HepG2 (cell line): ENCODE data around the gene TAF8. TPM values are rescaled to one million over a fixed set of nuclear protein-coding genes. Genes with fewer than 3 reads are reported as not detected.

Source experiments
- ATAD3A ChIP-seq: sonication (generic); formaldehyde crosslinking; IDR thresholded peaks from 2 replicates; pipeline ENCODE4 v1.4.0; 2020; ENCODE audit warnings: missing genetic modification reagents
- CCDC6 ChIP-seq: sonication (generic); formaldehyde crosslinking; IDR thresholded peaks from 2 replicates; pipeline ENCODE4 v1.8.1; 2022; ENCODE audit warnings: mild to moderate bottlenecking, missing genetic modification reagents, moderate library complexity
- JUND ChIP-seq: sonication (generic); formaldehyde crosslinking; IDR thresholded peaks from 2 replicates; pipeline ENCODE4 v1.8.0; 2022; ENCODE audit warnings: mild to moderate bottlenecking, missing genetic modification reagents
- NCOA2 ChIP-seq: sonication (generic); formaldehyde crosslinking; IDR thresholded peaks from 2 replicates; pipeline ENCODE4 v1.8.0; 2022; ENCODE audit warnings: inconsistent platforms
- NFE2L2 ChIP-seq: fragments of 150-350 bp; IDR thresholded peaks from 2 replicates; pipeline ENCODE4 v1.6.1; 2014; ENCODE audit warnings: low read length
- PCBP2 ChIP-seq: fragments of 200-400 bp; formaldehyde crosslinking; optimal IDR thresholded peaks from 2 replicates; pipeline ENCODE3; 2018; ENCODE audit warnings: low read length, low read depth; ENCODE audit not compliant: poor library complexity, severe bottlenecking
- SALL2 ChIP-seq: sonication (generic); formaldehyde crosslinking; IDR thresholded peaks from 2 replicates; pipeline ENCODE4 v1.8.1; 2023; ENCODE audit warnings: mild to moderate bottlenecking, missing genetic modification reagents, inconsistent platforms
- SMAD3 ChIP-seq: sonication (generic); formaldehyde crosslinking; IDR thresholded peaks from 2 replicates; pipeline ENCODE4 v1.4.0; 2020; ENCODE audit warnings: missing genetic modification reagents
- SMYD3 ChIP-seq: sonication (generic); formaldehyde crosslinking; IDR thresholded peaks from 2 replicates; pipeline ENCODE4 v1.8.1; 2023; ENCODE audit warnings: mild to moderate bottlenecking, missing genetic modification reagents
- SRSF4 ChIP-seq: fragments of 200-400 bp; formaldehyde crosslinking; IDR thresholded peaks from one replicate; pipeline ENCODE4 v1.6.1; 2018; ENCODE audit warnings: mild to moderate bottlenecking, low read depth, low read length, moderate library complexity; ENCODE audit not compliant: poor library complexity, severe bottlenecking
- TAF15 ChIP-seq: fragments of 200-400 bp; formaldehyde crosslinking; IDR thresholded peaks from one replicate; pipeline ENCODE4 v1.6.1; 2018; ENCODE audit warnings: mild to moderate bottlenecking, low read depth, low read length; ENCODE audit not compliant: poor library complexity, severe bottlenecking
- WIZ ChIP-seq: sonication (generic); formaldehyde crosslinking; IDR thresholded peaks from 2 replicates; pipeline ENCODE4 v1.5.1; 2020; ENCODE audit warnings: mild to moderate bottlenecking, missing genetic modification reagents
- ZNF546 ChIP-seq: sonication (generic); formaldehyde crosslinking; conservative IDR thresholded peaks from 2 replicates; pipeline ENCODE4 v1.8.1; 2023; ENCODE audit warnings: mild to moderate bottlenecking, missing genetic modification reagents
- ZNF747 ChIP-seq: sonication (generic); formaldehyde crosslinking; IDR thresholded peaks from 2 replicates; pipeline ENCODE4 v1.8.1; 2023; ENCODE audit warnings: missing genetic modification reagents, mild to moderate bottlenecking, borderline replicate concordance
- ZNF780A ChIP-seq: sonication (generic); formaldehyde crosslinking; IDR thresholded peaks from 2 replicates; pipeline ENCODE4 v1.8.0; 2022; ENCODE audit warnings: mild to moderate bottlenecking, missing genetic modification reagents, moderate library complexity
- polyA plus RNA-seq, 8 experiments: library from polyadenylated mRNA; depleted of rRNA in 3 of 8; stranded (reverse) in 7 of 8; unstranded in 1 of 8; fragments of >200 nt; fragmentation: Illumina TruSeq in 4 of 8; extraction: Trizol in 4 of 8; gene quantifications; 2 replicates each; pipeline versions ENCODE4 v1.2.1 to v1.2.3, GENCODE V29; 2011 to 2016; ENCODE audit warnings: low read depth in 4 of 8, missing spikeins in 1 of 8, mixed read lengths in 1 of 8; ENCODE audit not compliant: insufficient read depth in 1 of 8
- total RNA-seq, 5 experiments: library from RNA; depleted of rRNA; stranded (reverse); fragments of >200 nt; fragmentation: Illumina TruSeq; extraction: Trizol; gene quantifications; 2 replicates each; pipeline ENCODE4 v1.2.3, GENCODE V29; 2016; ENCODE audit warnings: low read depth in 1 of 5
- TF ChIP-seq, protein P1 (sequence below): sonication (generic); formaldehyde crosslinking; IDR thresholded peaks from 2 replicates; pipeline ENCODE4 v1.4.0; 2020; ENCODE audit warnings: missing genetic modification reagents
- TF ChIP-seq, protein P2 (sequence below): sonication (generic); formaldehyde crosslinking; IDR thresholded peaks from 2 replicates; pipeline ENCODE4 v1.5.0; 2020; ENCODE audit warnings: missing genetic modification reagents
- TF ChIP-seq, protein P3 (sequence below): IDR thresholded peaks from 2 replicates; pipeline ENCODE4 v1.6.1; 2016; ENCODE audit warnings: low read depth, missing genetic modification reagents, missing compliant biosample characterization
- TF ChIP-seq, protein P4 (sequence below): sonication (generic); formaldehyde crosslinking; IDR thresholded peaks from 2 replicates; pipeline ENCODE4 v1.9.0; 2021; ENCODE audit warnings: missing genetic modification reagents, mild to moderate bottlenecking, borderline replicate concordance

TAF8 gene
- total and polyA plus RNA-seq, 2 of the 13 experiments (the other 11 are each of a cell fraction or from before 2014, with no cell fraction given), result 25.2 to 25.8 TPM

DNA sequence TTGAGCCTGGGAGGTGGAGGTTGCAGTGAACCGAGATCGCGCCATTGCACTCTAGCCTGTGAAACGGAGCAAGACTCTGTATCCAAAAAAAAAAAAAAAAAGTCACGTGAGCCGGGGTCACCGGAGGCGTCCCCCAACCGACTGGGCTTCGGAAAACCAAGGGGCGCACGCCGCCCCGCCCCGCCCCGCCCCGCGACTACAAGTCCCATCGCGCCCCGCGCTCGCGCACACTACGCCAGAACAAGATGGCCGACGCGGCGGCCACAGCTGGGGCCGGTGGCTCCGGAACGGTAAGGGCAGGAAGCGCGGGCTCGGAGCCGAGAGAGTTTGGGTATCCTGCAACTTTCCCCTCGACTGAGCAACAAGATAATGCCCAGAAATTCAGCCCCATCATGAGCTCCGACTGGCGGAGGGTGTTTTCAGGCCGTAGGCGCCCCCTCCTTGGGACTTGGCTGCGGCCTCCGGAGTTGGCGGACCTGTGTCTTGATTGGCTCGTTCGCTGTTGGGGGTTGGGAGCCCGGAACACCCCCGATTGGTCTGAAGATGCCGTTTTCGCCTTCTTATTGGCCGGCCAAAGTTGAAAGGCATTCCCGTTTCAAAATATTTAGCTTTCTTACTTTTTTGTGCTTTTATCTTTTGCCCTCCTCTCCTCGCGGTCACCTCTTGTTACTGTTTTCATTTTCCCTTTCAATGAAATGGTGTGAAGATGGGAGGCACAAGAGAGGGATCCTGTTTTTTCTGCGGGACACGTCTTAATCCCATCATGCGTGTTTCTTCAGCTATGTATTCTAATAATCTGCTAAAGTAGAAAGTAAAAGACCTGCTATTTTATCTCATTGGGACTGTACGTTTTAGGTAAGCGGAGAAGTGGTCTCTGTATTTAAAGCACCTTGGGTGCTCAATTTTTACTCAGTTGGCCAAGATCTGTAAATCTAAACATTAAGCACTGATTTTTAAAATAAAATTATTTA lies at the start of gene TAF8 (continued):
- TF ChIP-seq ZNF747 (no peak; the same call in 1 of the 2 replicates), NCOA2 (CRISPR knock-in tag) (peak; percentile 11; the same call in 1 of the 2 replicates), ATAD3A (0 out of 2 replicates have a peak, but pooled peaks have one; percentile 62), SALL2 (CRISPR knock-in tag) (peak; percentile 94), CCDC6 (CRISPR knock-in tag) (peak; percentile 92), SRSF4 (no peak), SMAD3 (peak; percentile 73), WIZ (CRISPR knock-in tag) (no peak), ZNF546 (CRISPR knock-in tag) (no peak; the same call in 1 of the 2 replicates), PCBP2 (no peak), JUND (CRISPR knock-in tag) (no peak), SMYD3 (peak; percentile 83; the same call in 1 of the 2 replicates), TAF15 (peak; percentile 82), ZNF780A (no peak), NFE2L2 (peak; percentile 22; the same call in 1 of the 2 replicates)
- TF ChIP-seq, protein P1, sequence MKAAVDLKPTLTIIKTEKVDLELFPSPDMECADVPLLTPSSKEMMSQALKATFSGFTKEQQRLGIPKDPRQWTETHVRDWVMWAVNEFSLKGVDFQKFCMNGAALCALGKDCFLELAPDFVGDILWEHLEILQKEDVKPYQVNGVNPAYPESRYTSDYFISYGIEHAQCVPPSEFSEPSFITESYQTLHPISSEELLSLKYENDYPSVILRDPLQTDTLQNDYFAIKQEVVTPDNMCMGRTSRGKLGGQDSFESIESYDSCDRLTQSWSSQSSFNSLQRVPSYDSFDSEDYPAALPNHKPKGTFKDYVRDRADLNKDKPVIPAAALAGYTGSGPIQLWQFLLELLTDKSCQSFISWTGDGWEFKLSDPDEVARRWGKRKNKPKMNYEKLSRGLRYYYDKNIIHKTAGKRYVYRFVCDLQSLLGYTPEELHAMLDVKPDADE (CRISPR knock-in tag), result 0 out of 2 replicates have a peak, but pooled peaks have one; percentile 79
- TF ChIP-seq, protein P2, sequence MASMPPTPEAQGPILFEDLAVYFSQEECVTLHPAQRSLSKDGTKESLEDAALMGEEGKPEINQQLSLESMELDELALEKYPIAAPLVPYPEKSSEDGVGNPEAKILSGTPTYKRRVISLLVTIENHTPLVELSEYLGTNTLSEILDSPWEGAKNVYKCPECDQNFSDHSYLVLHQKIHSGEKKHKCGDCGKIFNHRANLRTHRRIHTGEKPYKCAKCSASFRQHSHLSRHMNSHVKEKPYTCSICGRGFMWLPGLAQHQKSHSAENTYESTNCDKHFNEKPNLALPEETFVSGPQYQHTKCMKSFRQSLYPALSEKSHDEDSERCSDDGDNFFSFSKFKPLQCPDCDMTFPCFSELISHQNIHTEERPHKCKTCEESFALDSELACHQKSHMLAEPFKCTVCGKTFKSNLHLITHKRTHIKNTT (CRISPR knock-in tag), result no peak
- TF ChIP-seq, protein P3, sequence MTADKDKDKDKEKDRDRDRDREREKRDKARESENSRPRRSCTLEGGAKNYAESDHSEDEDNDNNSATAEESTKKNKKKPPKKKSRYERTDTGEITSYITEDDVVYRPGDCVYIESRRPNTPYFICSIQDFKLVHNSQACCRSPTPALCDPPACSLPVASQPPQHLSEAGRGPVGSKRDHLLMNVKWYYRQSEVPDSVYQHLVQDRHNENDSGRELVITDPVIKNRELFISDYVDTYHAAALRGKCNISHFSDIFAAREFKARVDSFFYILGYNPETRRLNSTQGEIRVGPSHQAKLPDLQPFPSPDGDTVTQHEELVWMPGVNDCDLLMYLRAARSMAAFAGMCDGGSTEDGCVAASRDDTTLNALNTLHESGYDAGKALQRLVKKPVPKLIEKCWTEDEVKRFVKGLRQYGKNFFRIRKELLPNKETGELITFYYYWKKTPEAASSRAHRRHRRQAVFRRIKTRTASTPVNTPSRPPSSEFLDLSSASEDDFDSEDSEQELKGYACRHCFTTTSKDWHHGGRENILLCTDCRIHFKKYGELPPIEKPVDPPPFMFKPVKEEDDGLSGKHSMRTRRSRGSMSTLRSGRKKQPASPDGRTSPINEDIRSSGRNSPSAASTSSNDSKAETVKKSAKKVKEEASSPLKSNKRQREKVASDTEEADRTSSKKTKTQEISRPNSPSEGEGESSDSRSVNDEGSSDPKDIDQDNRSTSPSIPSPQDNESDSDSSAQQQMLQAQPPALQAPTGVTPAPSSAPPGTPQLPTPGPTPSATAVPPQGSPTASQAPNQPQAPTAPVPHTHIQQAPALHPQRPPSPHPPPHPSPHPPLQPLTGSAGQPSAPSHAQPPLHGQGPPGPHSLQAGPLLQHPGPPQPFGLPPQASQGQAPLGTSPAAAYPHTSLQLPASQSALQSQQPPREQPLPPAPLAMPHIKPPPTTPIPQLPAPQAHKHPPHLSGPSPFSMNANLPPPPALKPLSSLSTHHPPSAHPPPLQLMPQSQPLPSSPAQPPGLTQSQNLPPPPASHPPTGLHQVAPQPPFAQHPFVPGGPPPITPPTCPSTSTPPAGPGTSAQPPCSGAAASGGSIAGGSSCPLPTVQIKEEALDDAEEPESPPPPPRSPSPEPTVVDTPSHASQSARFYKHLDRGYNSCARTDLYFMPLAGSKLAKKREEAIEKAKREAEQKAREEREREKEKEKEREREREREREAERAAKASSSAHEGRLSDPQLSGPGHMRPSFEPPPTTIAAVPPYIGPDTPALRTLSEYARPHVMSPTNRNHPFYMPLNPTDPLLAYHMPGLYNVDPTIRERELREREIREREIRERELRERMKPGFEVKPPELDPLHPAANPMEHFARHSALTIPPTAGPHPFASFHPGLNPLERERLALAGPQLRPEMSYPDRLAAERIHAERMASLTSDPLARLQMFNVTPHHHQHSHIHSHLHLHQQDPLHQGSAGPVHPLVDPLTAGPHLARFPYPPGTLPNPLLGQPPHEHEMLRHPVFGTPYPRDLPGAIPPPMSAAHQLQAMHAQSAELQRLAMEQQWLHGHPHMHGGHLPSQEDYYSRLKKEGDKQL (CRISPR knock-in tag), result peak; percentile 43
- TF ChIP-seq, protein P4, sequence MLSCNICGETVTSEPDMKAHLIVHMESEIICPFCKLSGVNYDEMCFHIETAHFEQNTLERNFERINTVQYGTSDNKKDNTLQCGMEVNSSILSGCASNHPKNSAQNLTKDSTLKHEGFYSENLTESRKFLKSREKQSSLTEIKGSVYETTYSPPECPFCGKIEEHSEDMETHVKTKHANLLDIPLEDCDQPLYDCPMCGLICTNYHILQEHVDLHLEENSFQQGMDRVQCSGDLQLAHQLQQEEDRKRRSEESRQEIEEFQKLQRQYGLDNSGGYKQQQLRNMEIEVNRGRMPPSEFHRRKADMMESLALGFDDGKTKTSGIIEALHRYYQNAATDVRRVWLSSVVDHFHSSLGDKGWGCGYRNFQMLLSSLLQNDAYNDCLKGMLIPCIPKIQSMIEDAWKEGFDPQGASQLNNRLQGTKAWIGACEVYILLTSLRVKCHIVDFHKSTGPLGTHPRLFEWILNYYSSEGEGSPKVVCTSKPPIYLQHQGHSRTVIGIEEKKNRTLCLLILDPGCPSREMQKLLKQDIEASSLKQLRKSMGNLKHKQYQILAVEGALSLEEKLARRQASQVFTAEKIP (CRISPR knock-in tag), result no peak
